HG02610 (cell line): Measurements from ENCODE around the gene SH3RF3.

Source experiments
- ATAC-seq: cut with Tn5 transposase; IDR thresholded peaks from one replicate; pipeline ENCODE4 v1.9.1; 2021; ENCODE audit warnings: mild to moderate bottlenecking, moderate library complexity; ENCODE audit not compliant: unreplicated experiment

SH3RF3 gene

DNA sequence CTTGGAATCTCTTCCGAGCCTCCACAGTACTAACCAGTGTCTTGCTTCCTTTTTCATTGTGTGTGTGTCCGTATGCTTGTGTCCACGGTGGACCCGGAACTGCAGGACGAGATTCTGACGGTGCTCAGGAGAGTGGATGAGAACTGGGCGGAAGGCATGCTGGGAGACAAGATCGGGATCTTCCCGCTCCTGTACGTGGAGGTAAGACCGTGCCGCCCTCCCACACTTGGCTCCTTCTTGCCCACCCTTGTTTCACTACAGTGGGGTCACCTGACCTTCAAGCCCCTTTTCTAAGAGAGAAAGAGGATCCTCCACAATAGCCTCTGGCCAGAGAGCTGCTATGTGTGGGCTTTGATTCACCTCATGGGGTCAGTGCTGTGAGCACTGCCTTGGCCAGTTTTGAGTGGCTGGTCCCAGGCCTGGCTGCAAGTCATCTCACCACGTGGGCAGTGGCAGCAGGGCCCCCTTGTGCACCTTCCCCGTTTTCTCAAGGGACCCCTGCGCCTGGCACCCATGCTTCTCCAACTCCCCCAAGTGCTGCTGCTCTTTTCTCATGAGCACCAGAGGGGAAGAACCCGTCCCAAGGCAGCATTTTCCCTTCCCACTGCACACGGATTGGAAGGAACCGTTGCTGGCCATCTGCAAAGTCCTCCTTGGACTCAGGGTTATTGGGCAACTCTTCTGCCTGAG lies 242.6 kb downstream of the SH3RF3 start:
- ATAC-seq = no peak

GRCh38 chr2:109372171-109372568 lies 243.2 kb downstream of the SH3RF3 start:
- ATAC-seq = no peak

DNA sequence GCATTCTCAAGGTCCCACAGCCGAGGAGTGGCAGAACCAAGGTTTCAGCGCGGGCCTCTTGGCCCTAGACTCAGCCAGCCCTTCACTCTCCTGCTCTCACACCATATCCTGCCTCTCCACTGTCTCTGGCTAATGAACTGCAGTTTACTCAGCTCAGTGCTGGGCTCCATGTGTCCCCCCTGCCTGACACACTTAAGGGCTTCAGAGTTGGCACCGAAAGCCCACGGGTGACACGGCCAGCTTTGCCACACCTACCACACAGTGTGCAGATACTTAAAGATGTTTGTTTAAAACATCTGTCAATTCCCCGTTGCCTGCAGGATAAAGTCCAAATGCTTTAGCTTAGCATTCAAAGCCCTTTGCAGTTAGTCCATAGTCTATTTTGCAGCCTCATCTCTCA lies 243.6 kb downstream of the SH3RF3 start:
- no peak for ATAC-seq

DNA sequence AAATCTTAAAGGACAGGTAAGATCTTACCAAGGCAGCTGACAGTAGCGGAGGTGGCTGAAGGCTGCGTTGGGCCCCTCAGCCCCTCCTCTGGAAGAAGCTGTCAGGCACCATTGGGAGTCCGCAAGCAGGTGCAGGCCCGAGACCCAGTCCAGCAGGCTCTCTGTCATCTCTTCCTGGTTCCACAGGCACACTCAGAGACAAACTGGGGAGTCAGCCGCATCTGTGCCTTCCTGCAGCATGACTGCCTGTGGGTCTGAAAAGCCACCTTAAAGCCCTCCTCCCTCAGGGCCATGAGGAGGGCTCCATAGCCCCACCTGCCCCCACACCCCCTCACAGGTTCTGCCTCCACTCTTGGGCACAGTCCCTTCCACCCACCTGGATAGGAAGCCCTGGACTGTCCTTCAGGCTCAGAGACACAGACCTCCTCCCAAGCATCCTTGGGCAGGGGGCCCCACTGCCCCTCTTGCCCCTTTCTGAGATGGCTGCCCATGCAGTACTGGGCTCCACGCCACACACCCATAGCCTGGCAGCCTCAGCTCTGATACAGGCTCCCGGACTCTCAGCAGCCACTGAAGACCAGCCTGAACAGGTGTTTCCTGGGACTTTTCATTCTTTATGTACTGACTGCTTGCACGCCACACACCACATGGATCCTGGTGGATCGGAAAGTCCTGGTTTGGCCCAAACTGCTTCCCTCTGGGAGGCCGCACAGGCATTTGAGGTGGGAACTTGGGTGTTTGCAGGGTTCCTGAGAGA lies 245.0 kb downstream of the SH3RF3 start:
- no peak for ATAC-seq

- ATAC-seq = no peak
Measured at GRCh38 chr2:109374548-109375130, 245.6 kb downstream of the SH3RF3 start.

DNA sequence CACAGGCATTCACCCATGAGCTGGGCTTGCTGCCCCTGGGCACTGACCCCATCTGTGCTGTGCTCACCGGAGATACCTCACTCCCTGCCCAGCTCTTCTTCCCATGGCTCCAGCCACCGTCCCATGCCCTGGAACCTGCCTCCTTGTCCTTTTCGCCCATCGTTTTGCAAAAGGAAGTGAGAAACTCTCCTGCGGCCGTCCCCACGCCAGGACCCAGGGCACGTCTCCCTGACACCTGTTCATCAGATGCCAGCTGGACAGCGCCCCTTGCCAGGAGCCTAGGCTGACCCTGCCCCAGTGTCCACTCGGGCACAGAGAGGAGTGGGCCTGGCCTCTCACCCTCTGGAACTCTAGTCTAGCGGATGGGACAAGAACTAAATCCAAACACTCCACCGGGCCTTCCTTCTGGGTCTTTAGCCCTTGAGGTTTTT lies 246.1 kb downstream of the SH3RF3 start:
- ATAC-seq = no peak

- no peak for ATAC-seq
Measured at GRCh38 chr2:109375656-109376055, 246.7 kb downstream of the SH3RF3 start.

DNA sequence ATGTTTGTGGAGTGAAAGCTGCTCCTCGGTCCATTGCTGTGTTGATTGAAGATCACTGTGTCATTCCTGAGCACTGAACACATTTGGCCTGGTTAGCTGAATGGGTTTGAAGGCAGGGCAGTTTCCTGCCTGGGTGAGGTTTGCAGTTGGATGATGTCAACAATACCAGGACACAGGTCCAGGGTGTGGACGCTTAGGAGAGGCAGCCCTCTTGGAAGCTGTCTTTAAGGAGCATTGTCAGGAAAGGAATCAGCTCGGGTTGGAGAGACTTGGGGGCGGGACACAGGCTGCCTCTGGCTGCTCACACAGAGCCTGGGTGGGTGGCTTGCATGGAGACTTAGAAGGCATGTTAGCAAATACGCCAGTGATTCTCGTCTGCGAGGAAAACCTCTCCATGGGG lies 247.1 kb downstream of the SH3RF3 start:
- ATAC-seq = no peak

DNA sequence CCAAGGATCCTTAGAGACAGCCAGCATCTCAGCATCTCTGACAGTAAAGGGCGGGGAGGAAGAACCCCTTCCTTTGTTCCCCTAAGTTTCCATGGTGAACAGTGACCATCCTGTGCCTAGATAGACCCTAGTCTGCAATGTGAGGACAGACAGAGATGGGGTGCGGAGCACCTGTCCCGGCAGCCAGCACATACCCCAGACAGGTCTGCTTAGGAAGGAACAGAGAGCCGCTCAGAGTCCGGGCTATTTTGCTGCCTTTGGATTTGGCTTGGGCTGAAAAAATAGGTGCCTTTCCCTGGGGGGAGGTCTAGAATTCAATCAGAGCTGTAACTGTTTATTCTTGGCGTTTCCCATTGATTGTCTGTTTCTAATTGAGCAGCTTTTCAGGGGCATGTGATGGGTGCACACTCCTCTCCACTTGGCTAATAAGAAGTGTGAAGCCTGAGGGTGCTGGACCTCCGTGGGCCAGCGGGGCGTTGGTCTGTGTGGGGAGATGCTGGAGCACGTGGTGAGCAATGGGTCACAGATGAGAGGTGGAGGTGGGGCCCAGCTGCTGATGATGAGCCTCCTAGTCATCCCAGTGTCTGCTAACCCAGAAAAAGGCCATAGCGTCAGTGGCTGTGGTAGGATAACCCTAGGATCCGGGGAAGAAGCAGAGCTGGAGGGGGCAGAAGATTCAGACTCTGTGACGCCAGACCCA lies 247.9 kb downstream of the SH3RF3 start:
- ATAC-seq = no peak

GRCh38 chr2:109377976-109378375 lies 249.0 kb downstream of the SH3RF3 start:
- ATAC-seq = no peak

DNA sequence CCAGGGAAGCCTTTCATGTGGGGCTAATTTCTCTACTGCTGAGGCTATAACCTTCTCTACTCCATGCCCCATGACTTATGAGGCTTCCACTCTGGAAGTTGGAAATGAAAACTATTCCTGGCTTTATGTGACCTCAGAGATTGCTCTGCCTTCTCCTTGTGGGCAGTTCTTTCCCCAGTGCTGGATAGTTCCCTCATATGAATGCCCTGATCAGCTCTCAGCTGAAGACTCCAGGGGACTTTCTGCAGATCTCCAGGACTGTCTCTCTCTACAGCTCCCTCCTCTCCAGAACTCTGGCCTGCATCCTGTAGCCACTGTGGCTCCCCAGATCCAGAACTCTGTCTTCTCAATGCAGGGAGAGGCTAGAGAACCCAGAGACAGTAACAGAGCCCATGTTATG lies 249.7 kb downstream of the SH3RF3 start:
- no peak for ATAC-seq

GRCh38 chr2:109379507-109379906 lies 250.5 kb downstream of the SH3RF3 start:
- ATAC-seq = no peak

DNA sequence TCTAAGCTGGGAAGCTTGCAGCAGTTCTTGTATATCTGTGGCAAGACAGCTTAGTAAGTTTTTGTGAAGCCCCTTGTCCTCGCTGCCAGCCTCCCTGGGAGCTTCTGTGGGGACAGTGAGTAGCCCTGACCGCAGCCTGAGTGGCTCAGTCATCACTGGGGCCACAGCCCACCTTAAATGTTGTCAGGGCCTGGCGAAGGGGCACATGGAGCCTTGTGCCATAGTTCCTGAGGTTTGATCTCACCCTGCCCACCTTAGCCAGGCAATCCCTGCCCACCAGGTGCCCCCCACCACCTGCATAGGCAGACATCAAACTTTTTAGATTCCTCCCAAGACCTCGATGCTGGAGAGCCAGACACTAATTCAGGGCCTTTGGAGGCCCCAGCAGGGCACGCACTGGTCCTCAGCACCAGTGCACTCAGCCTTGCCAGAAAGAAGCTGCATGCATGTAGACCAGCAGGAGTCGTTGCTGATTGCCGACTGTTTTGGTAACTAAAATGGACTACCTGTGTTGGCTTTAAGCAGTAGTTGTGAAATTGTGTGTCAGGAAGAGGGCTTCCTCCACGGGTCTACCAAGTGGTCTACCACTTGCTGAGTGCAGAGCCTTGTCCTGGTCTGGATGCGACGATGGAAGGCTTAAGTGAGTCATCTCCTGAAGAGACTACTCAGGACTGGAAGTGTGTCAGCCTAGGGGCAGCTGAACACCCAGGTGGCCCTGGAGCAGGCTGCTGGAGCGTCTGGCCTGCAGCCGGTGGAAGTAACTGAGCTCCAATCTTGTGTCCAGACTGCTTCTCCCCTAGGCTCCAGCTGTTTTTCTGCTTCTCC lies 251.7 kb downstream of the SH3RF3 start:
- ATAC-seq = no peak

- no peak for ATAC-seq
Measured at GRCh38 chr2:109381327-109381820, 252.4 kb downstream of the SH3RF3 start.

DNA sequence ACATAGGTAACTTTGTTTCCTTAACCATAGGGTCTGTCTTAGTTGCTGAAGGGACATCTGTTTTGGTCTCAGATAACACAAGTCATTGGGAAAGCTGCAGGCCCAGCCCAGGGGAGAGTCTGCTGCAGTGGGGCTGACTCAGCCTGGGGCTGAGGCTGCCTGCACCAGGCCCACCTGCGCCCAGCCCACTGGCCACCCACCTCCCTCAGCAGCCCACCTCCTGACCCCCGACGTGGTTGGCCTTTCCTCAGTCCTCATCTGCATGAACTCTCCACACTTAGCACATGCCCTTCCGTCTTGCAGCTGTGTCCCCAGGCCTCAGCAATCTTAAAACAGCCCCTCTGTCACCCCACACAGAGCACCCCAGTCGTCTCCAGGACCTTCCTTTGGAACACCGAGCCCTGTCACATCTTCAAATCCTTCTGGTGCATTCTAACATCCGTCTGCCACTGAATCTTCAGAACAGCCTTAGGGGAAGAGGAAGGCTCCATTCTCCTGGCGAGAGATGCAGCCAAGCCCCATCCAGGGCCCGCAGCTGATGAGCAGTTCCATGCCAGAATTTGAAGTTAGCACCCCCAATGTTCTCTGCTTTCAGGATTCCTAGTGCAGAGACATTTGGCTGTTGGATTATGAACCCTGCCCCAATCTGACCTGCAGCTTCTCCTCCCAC lies 253.4 kb downstream of the SH3RF3 start:
- no peak for ATAC-seq

GRCh38 chr2:109382951-109383350 lies 253.9 kb downstream of the SH3RF3 start:
- ATAC-seq = no peak

GRCh38 chr2:109383505-109384307 lies 254.7 kb downstream of the SH3RF3 start:
- ATAC-seq = no peak

- ATAC-seq = no peak
Measured at GRCh38 chr2:109384308-109385271, 255.6 kb downstream of the SH3RF3 start.
